DND-41 (cell line): ENCODE measurements around the gene GJA5.

ENCODE experiments used
- ATAC-seq: fragments of 200-7000 bp; cut with Tn5 transposase; 3 replicates; pipeline ENCODE4 v1.9.1; 2021; ENCODE audit warnings: low read depth; ENCODE audit not compliant: insufficient read depth
- DNase-seq: peaks from one replicate; pipeline ENCODE4 v3.0.0-alpha.2; 2020
- H2AFZ ChIP-seq: 2 replicates; pipeline ENCODE4 v1.6.0; 2012; ENCODE audit warnings: low read depth, low read length
- H3K27ac ChIP-seq: 2 replicates; pipeline ENCODE4 v1.5.1; 2012; ENCODE audit warnings: low read length, inconsistent platforms
- H3K27me3 ChIP-seq: fragments of 200-600 bp; sonication (generic); 2 replicates; pipeline ENCODE4 v1.6.0; 2012; ENCODE audit warnings: low read length, mild to moderate bottlenecking, inconsistent platforms; ENCODE audit not compliant: insufficient read depth, poor library complexity
- H3K36me3 ChIP-seq: 2 replicates; pipeline ENCODE4 v1.5.1; 2012; ENCODE audit warnings: low read length, inconsistent platforms; ENCODE audit not compliant: insufficient read depth
- H3K4me1 ChIP-seq: 2 replicates; pipeline ENCODE4 v1.5.1; 2012; ENCODE audit warnings: mild to moderate bottlenecking, low read length; ENCODE audit not compliant: insufficient read depth
- H3K4me2 ChIP-seq: 2 replicates; pipeline ENCODE4 v1.6.0; 2012; ENCODE audit warnings: mild to moderate bottlenecking, moderate library complexity, low read length, inconsistent platforms; ENCODE audit not compliant: insufficient read depth
- H3K4me3 ChIP-seq, 2 experiments: fragments of 200-600 bp in 1 of 2; shearing (Covaris generic) in 1 of 2; 2 replicates each; pipeline ENCODE4 v1.5.1; 2012 to 2016; ENCODE audit warnings: inconsistent platforms in 2 of 2, low read length in 2 of 2, mild to moderate bottlenecking in 2 of 2, low read depth in 1 of 2, moderate library complexity in 1 of 2
- H3K79me2 ChIP-seq: 2 replicates; pipeline ENCODE4 v1.6.0; 2012; ENCODE audit warnings: low read length, inconsistent platforms; ENCODE audit not compliant: insufficient read depth
- H3K9ac ChIP-seq: 2 replicates; pipeline ENCODE4 v1.6.0; 2012; ENCODE audit warnings: low read depth, mild to moderate bottlenecking, inconsistent platforms, low read length, moderate library complexity
- H3K9me3 ChIP-seq: 2 replicates; pipeline ENCODE4 v1.5.1; 2012; ENCODE audit warnings: low read length, moderate library complexity, mild to moderate bottlenecking, inconsistent platforms; ENCODE audit not compliant: insufficient read depth, severe bottlenecking
- H4K20me1 ChIP-seq: 2 replicates; pipeline ENCODE4 v1.6.0; 2012; ENCODE audit warnings: low read length; ENCODE audit not compliant: insufficient read depth
- CTCF ChIP-seq: IDR thresholded peaks from 2 replicates; pipeline ENCODE4 v1.5.1; 2012; ENCODE audit warnings: borderline replicate concordance, low read length, moderate library complexity, mild to moderate bottlenecking; ENCODE audit not compliant: poor library complexity, severe bottlenecking; ENCODE audit errors: extremely low read depth
- EZH2 ChIP-seq: IDR thresholded peaks from 3 replicates; pipeline ENCODE4 v1.6.1; 2012; ENCODE audit warnings: borderline replicate concordance, low read depth, mild to moderate bottlenecking, moderate library complexity, low read length, inconsistent platforms; ENCODE audit not compliant: severe bottlenecking

Gene GJA5

GRCh38 chr1:147750618-147751217 is 9.7 kb downstream of the GJA5 start:
- TF ChIP-seq EZH2 (no peak), CTCF (no peak)
- no peak overlapping the region for H2AFZ ChIP-seq
- H3K36me3 ChIP-seq: no peaks in the 10 kb centered on the region
- H3K79me2 ChIP-seq: no peaks in the 10 kb centered on the region
- DNase-seq (no peak), ATAC-seq (no peak)
- no peak overlapping the region for H3K27ac ChIP-seq
- H3K4me2 ChIP-seq: no peak overlapping the region
- no peak overlapping the region for H3K4me3 ChIP-seq
- H4K20me1 ChIP-seq: no peaks in the 10 kb centered on the region
- no peak overlapping the region for H3K9ac ChIP-seq
- no peaks in the 10 kb centered on the region for H3K4me1 ChIP-seq
- peaks cover 15% of the 10 kb centered on the region for H3K27me3 ChIP-seq
- no peaks in the 10 kb centered on the region for H3K9me3 ChIP-seq

- no peaks in the 10 kb centered on the region for H4K20me1 ChIP-seq
- H3K27ac ChIP-seq: no peak overlapping the region
- H3K9ac ChIP-seq: no peak overlapping the region
- DNase-seq: no peak
- no peaks in the 10 kb centered on the region for H3K79me2 ChIP-seq
- no peak overlapping the region for H3K4me3 ChIP-seq
- no peaks in the 10 kb centered on the region for H3K4me1 ChIP-seq
- TF ChIP-seq EZH2 (no peak), CTCF (no peak)
- no peak for ATAC-seq
- H3K27me3 ChIP-seq: peaks cover 15% of the 10 kb centered on the region
- H3K4me2 ChIP-seq: no peak overlapping the region
- no peak overlapping the region for H2AFZ ChIP-seq
- H3K9me3 ChIP-seq: no peaks in the 10 kb centered on the region
- H3K36me3 ChIP-seq: no peaks in the 10 kb centered on the region
These were observed 10.6 kb downstream of the GJA5 start for GRCh38 chr1:147749792-147750191.

GRCh38 chr1:147748676-147749350 is 11.6 kb downstream of the GJA5 start:
- Histone ChIP-seq H3K4me2 (no peak overlapping the region), H3K4me3 (no peak overlapping the region), H3K4me1 (no peaks in the 10 kb centered on the region), H3K9me3 (no peaks in the 10 kb centered on the region), H3K27ac (no peak overlapping the region), H4K20me1 (no peaks in the 10 kb centered on the region), H3K9ac (no peak overlapping the region), H3K27me3 (peaks cover 15% of the 10 kb centered on the region), H2AFZ (no peak overlapping the region), H3K36me3 (no peaks in the 10 kb centered on the region), H3K79me2 (no peaks in the 10 kb centered on the region)
- ATAC-seq (no peak), DNase-seq (no peak)
- no peak for TF ChIP-seq EZH2
- TF ChIP-seq CTCF: no peak
